ENCODE results near the gene AADAT. TPM values are rescaled to one million over a fixed set of nuclear protein-coding genes. Genes with fewer than 3 reads are reported as not detected.

AADAT gene
- total RNA-seq, 2 experiments from 2014 or later, result not detected

GRCh38 chr4:170080496-170080895 lies 9.3 kb downstream of the AADAT start:
- no peak for TF ChIP-seq CTCF (conservative IDR thresholded peaks at IDR 0.05; ENCODE audit: low read length)
- TF ChIP-seq EZH2phosphoT487 (IDR thresholded peaks at IDR 0.05; ENCODE audit: borderline replicate concordance, low read depth, low read length), result no peak
- no peaks in the 10 kb centered on the region for H3K4me1 ChIP-seq (ENCODE audit: insufficient read depth, low read length, poor library complexity, severe bottlenecking)
- H3K4me2 ChIP-seq (ENCODE audit: low read length), result no peak overlapping the region
- DNase-seq (ENCODE audit: low spot score), result no peak
- no peak overlapping the region for H3K27ac ChIP-seq (ENCODE audit: low read depth, low read length, poor library complexity, severe bottlenecking)
- H3K36me3 ChIP-seq (ENCODE audit: insufficient read depth, low read length), result no peaks in the 10 kb centered on the region
- no peak overlapping the region for H2AFZ ChIP-seq (ENCODE audit: low read length)
- no peaks in the 10 kb centered on the region for H3K9me3 ChIP-seq (ENCODE audit: low read length)
- ChIA-PET CTCF (ENCODE audit: unreplicated experiment) (no interaction called here), POLR2A (no interaction called here)
- intact Hi-C loops (cut with micrococcal nuclease; ENCODE audit: unreplicated experiment), result no loop called here
- H3K9me2 ChIP-seq (ENCODE audit: insufficient read depth, low read length), result no peaks in the 10 kb centered on the region
- no peak overlapping the region for H3K4me3 ChIP-seq (ENCODE audit: low read depth, low read length, poor library complexity, severe bottlenecking)
- H3K79me2 ChIP-seq (ENCODE audit: insufficient read depth, low read depth, low read length), result no peaks in the 10 kb centered on the region
- BruUV-seq (replicated peaks), result no TSS peak
- H4K20me1 ChIP-seq (ENCODE audit: insufficient read depth, low read length), result no peaks in the 10 kb centered on the region

- no peaks in the 10 kb centered on the region for H3K36me3 ChIP-seq (ENCODE audit: insufficient read depth, low read length)
- TF ChIP-seq EZH2phosphoT487 (IDR thresholded peaks at IDR 0.05; ENCODE audit: borderline replicate concordance, low read depth, low read length) (no peak), CTCF (conservative IDR thresholded peaks at IDR 0.05; ENCODE audit: low read length) (no peak)
- H3K79me2 ChIP-seq (ENCODE audit: insufficient read depth, low read depth, low read length), result no peaks in the 10 kb centered on the region
- no peaks in the 10 kb centered on the region for H3K4me1 ChIP-seq (ENCODE audit: insufficient read depth, low read length, poor library complexity, severe bottlenecking)
- CTCF ChIA-PET (ENCODE audit: unreplicated experiment), result no interaction called here
- no peak overlapping the region for H3K4me2 ChIP-seq (ENCODE audit: low read length)
- intact Hi-C loops (cut with micrococcal nuclease; ENCODE audit: unreplicated experiment), result no loop called here
- H3K9me3 ChIP-seq (ENCODE audit: low read length), result no peaks in the 10 kb centered on the region
- no peak for DNase-seq (ENCODE audit: low spot score)
- no peak overlapping the region for H2AFZ ChIP-seq (ENCODE audit: low read length)
- H3K4me3 ChIP-seq (ENCODE audit: low read depth, low read length, poor library complexity, severe bottlenecking), result no peak overlapping the region
- H3K9me2 ChIP-seq (ENCODE audit: insufficient read depth, low read length), result no peaks in the 10 kb centered on the region
- POLR2A ChIA-PET, result interaction anchor here (0.6 kb wide), 1 partner anchor 1381 kb away, joined by 3 read pairs; no protein-coding TSS in a partner anchor
- no peak overlapping the region for H3K27ac ChIP-seq (ENCODE audit: low read depth, low read length, poor library complexity, severe bottlenecking)
- BruUV-seq (replicated peaks), result no TSS peak
- no peaks in the 10 kb centered on the region for H4K20me1 ChIP-seq (ENCODE audit: insufficient read depth, low read length)
Observed at GRCh38 chr4:170079981-170080380, 9.8 kb downstream of the AADAT start.

GRCh38 chr4:170071196-170071595 lies 18.6 kb downstream of the AADAT start:
- Histone ChIP-seq H3K4me1 (ENCODE audit: insufficient read depth, low read length, poor library complexity, severe bottlenecking) (no peaks in the 10 kb centered on the region), H3K79me2 (ENCODE audit: insufficient read depth, low read depth, low read length) (no peaks in the 10 kb centered on the region), H3K9me3 (ENCODE audit: low read length) (no peaks in the 10 kb centered on the region), H3K27ac (ENCODE audit: low read depth, low read length, poor library complexity, severe bottlenecking) (no peak overlapping the region), H3K9me2 (ENCODE audit: insufficient read depth, low read length) (no peaks in the 10 kb centered on the region), H3K36me3 (ENCODE audit: insufficient read depth, low read length) (no peaks in the 10 kb centered on the region), H2AFZ (ENCODE audit: low read length) (no peak overlapping the region), H4K20me1 (ENCODE audit: insufficient read depth, low read length) (no peaks in the 10 kb centered on the region), H3K4me2 (ENCODE audit: low read length) (no peak overlapping the region), H3K4me3 (ENCODE audit: low read depth, low read length, poor library complexity, severe bottlenecking) (no peak overlapping the region)
- no TSS peak for BruUV-seq (replicated peaks)
- no peak for TF ChIP-seq EZH2phosphoT487 (IDR thresholded peaks at IDR 0.05; ENCODE audit: borderline replicate concordance, low read depth, low read length)
- TF ChIP-seq CTCF (conservative IDR thresholded peaks at IDR 0.05; ENCODE audit: low read length), result no peak
- intact Hi-C loops (cut with micrococcal nuclease; ENCODE audit: unreplicated experiment), result no loop called here
- no peak for DNase-seq (ENCODE audit: low spot score)
- POLR2A ChIA-PET, result no interaction called here
- CTCF ChIA-PET (ENCODE audit: unreplicated experiment), result no interaction called here
